SK-N-SH (cell line): ENCODE measurements around the gene TAC1. TPM values are rescaled to one million over a fixed set of nuclear protein-coding genes. Genes with fewer than 3 reads are reported as not detected.

Experiments used
- CTCF ChIA-PET: fragments of 300-600, 350-600 bp; formaldehyde crosslinking; extraction: SDS; loops from one replicate; lab custom pipeline; 2021; lab: Yijun Ruan, JAX
- POLR2A ChIA-PET: fragments of 350-600 bp; sonication (Branson Sonifier 250); formaldehyde crosslinking; extraction: SDS; loops from one replicate; lab custom pipeline; 2020; ENCODE audit warnings: antibody characterized with exemption, inconsistent platforms; lab: Yijun Ruan, JAX
- DNase-seq: peaks from one replicate; pipeline ENCODE4 v3.0.0; 2012
- H2AFZ ChIP-seq: fragments of 200-600 bp; sonication (generic); 2 replicates; pipeline ENCODE4 v1.8.1; 2016; ENCODE audit warnings: antibody characterized with exemption, mild to moderate bottlenecking, low read depth
- H3F3A ChIP-seq: fragments of 200-600 bp; sonication (generic); replicated peaks from 2 replicates; pipeline ENCODE3; 2016; ENCODE audit warnings: antibody characterized with exemption, mild to moderate bottlenecking; ENCODE audit not compliant: insufficient read depth
- H3K27ac ChIP-seq, 2 experiments: fragments of 200-500 bp in 1 of 2; fragments of 200-600 bp in 1 of 2; sonication (Bioruptor generic) in 1 of 2; sonication (generic), shearing (Covaris generic) in 1 of 2; 2 replicates each; pipeline versions ENCODE4 v1.5.1 to v1.6.1; 2014 to 2016; ENCODE audit warnings: low read depth in 2 of 2, inconsistent platforms in 1 of 2, low read length in 1 of 2, mild to moderate bottlenecking in 1 of 2, mixed read lengths in 1 of 2
- H3K27me3 ChIP-seq: fragments of 200-600 bp; sonication (generic), shearing (Covaris generic); 2 replicates; pipeline ENCODE4 v1.6.1; 2016; ENCODE audit warnings: mixed run types; ENCODE audit not compliant: insufficient read depth
- H3K36me3 ChIP-seq, 2 experiments: fragments of 200-500 bp in 1 of 2; fragments of 200-600 bp in 1 of 2; sonication (Bioruptor generic) in 1 of 2; sonication (generic) in 1 of 2; replicated peaks in 1 of 2; 2 replicates each; pipeline versions ENCODE3 to v1.5.1; 2014 to 2016; ENCODE audit warnings: low read length in 1 of 2, mild to moderate bottlenecking in 1 of 2; ENCODE audit not compliant: insufficient read depth in 2 of 2, control insufficient read depth in 1 of 2
- H3K4me1 ChIP-seq, 2 experiments: fragments of 200-500 bp in 1 of 2; fragments of 200-600 bp in 1 of 2; sonication (Bioruptor generic) in 1 of 2; sonication (generic), shearing (Covaris generic) in 1 of 2; 2 replicates each; pipeline versions ENCODE4 v1.5.1 to v1.6.1; 2014 to 2016; ENCODE audit warnings: low read depth in 1 of 2, low read length in 1 of 2, mixed run types in 1 of 2; ENCODE audit not compliant: insufficient read depth in 2 of 2, control insufficient read depth in 1 of 2
- H3K4me2 ChIP-seq: fragments of 200-600 bp; sonication (generic), shearing (Covaris generic); 2 replicates; pipeline ENCODE4 v1.6.1; 2017; ENCODE audit warnings: mixed run types
- H3K4me3 ChIP-seq, 2 experiments: fragments of 200-500 bp in 1 of 2; fragments of 200-600 bp in 1 of 2; sonication (Bioruptor generic) in 1 of 2; sonication (generic), shearing (Covaris generic) in 1 of 2; 2 replicates each; pipeline versions ENCODE4 v1.5.1 to v1.8.1; 2014 to 2016; ENCODE audit warnings: low read depth in 2 of 2, inconsistent platforms in 1 of 2, low read length in 1 of 2, mild to moderate bottlenecking in 1 of 2, mixed read lengths in 1 of 2, moderate library complexity in 1 of 2
- H3K79me2 ChIP-seq: fragments of 200-600 bp; sonication (generic); 2 replicates; pipeline ENCODE4 v1.8.1; 2017; ENCODE audit warnings: mild to moderate bottlenecking; ENCODE audit not compliant: insufficient read depth
- H3K9ac ChIP-seq: fragments of 200-600 bp; sonication (generic); 2 replicates; pipeline ENCODE4 v1.6.1; 2017; ENCODE audit warnings: mixed run types
- H3K9me2 ChIP-seq: fragments of 200-600 bp; sonication (generic); 2 replicates; pipeline ENCODE4 v1.6.1; 2017; ENCODE audit warnings: mixed run types
- H3K9me3 ChIP-seq: fragments of 200-600 bp; sonication (generic); 2 replicates; pipeline ENCODE4 v1.6.1; 2017; ENCODE audit warnings: mixed run types, mild to moderate bottlenecking, moderate library complexity
- H4K20me1 ChIP-seq: fragments of 200-600 bp; sonication (generic); 2 replicates; pipeline ENCODE4 v1.6.1; 2017; ENCODE audit warnings: mild to moderate bottlenecking, mixed run types; ENCODE audit not compliant: insufficient read depth
- CHD2 ChIP-seq: fragments of 150-350 bp; IDR thresholded peaks from 2 replicates; pipeline ENCODE4 v1.6.1; 2018; ENCODE audit warnings: low read length; ENCODE audit not compliant: partially characterized antibody
- ELF1 ChIP-seq: IDR thresholded peaks from 2 replicates; pipeline ENCODE4 v1.4.0; 2012
- EZH2phosphoT487 ChIP-seq: fragments of 200-600 bp; sonication (generic); IDR thresholded peaks from 2 replicates; pipeline ENCODE4 v1.6.1; 2017; ENCODE audit warnings: low read depth, mixed run types, mild to moderate bottlenecking, antibody characterized with exemption, moderate library complexity, borderline replicate concordance
- FOXJ3 ChIP-seq: sonication (generic); formaldehyde crosslinking; IDR thresholded peaks from 2 replicates; pipeline ENCODE4 v1.5.1; 2020; ENCODE audit warnings: mild to moderate bottlenecking, missing genetic modification reagents
- FOXM1 ChIP-seq: IDR thresholded peaks from 2 replicates; pipeline ENCODE4 v1.4.0; 2012; ENCODE audit warnings: low read depth, mild to moderate bottlenecking
- JUND ChIP-seq: IDR thresholded peaks from 2 replicates; pipeline ENCODE4 v1.4.0; 2012
- MXI1 ChIP-seq: IDR thresholded peaks from 2 replicates; pipeline ENCODE4 v1.6.1; 2012; ENCODE audit warnings: mild to moderate bottlenecking, low read depth, low read length, improper control_type of control experiment
- NFIC ChIP-seq: IDR thresholded peaks from 2 replicates; pipeline ENCODE4 v1.4.0; 2012; ENCODE audit warnings: borderline replicate concordance
- NRF1 ChIP-seq: IDR thresholded peaks from 2 replicates; pipeline ENCODE4 v1.6.1; 2012; ENCODE audit warnings: low read depth, mild to moderate bottlenecking, low read length
- RAD21 ChIP-seq: IDR thresholded peaks from 2 replicates; pipeline ENCODE4 v1.6.1; 2012; ENCODE audit warnings: mild to moderate bottlenecking, low read length
- RCOR1 ChIP-seq: fragments of 150-350 bp; IDR thresholded peaks from 2 replicates; pipeline ENCODE4 v1.6.1; 2017; ENCODE audit warnings: antibody characterized with exemption, low read length
- RFX5 ChIP-seq: IDR thresholded peaks from 2 replicates; pipeline ENCODE4 v1.6.1; 2012; ENCODE audit warnings: mild to moderate bottlenecking, improper control_type of control experiment, low read length
- SIN3A ChIP-seq: IDR thresholded peaks from 2 replicates; pipeline ENCODE4 v1.6.1; 2012; ENCODE audit warnings: low read depth, mild to moderate bottlenecking, low read length, moderate library complexity, borderline replicate concordance
- SMC3 ChIP-seq: IDR thresholded peaks from 2 replicates; pipeline ENCODE4 v1.6.1; 2012; ENCODE audit warnings: low read depth, low read length, improper control_type of control experiment
- TAF1 ChIP-seq: IDR thresholded peaks from 2 replicates; pipeline ENCODE4 v1.6.1; 2012; ENCODE audit warnings: low read depth, mild to moderate bottlenecking, low read length, moderate library complexity, borderline replicate concordance
- TCF12 ChIP-seq: IDR thresholded peaks from 2 replicates; pipeline ENCODE4 v1.4.0; 2012
- YY1 ChIP-seq: IDR thresholded peaks from 2 replicates; pipeline ENCODE4 v1.4.0; 2012; ENCODE audit warnings: low read depth, mild to moderate bottlenecking
- WGBS: methylation state at CpG from one replicate; pipeline ENCODE4 v1.1.6; 2017; ENCODE audit warnings: low lambda C conversion rate; 5-methylcytosine and 5-hydroxymethylcytosine counted together
- polyA plus RNA-seq, 3 experiments: library from polyadenylated mRNA; depleted of rRNA; stranded (reverse); fragments of >200 nt; gene quantifications; 2 replicates each; pipeline ENCODE4 v1.2.3, GENCODE V29; 2012
- TF ChIP-seq, protein P1 (sequence below): IDR thresholded peaks from 2 replicates; pipeline ENCODE4 v1.6.1; 2012; ENCODE audit warnings: mild to moderate bottlenecking, low read depth, low read length, moderate library complexity
- TF ChIP-seq, protein P2 (sequence below): IDR thresholded peaks from 2 replicates; pipeline ENCODE4 v1.4.0; 2012; ENCODE audit warnings: low read depth, borderline replicate concordance
- TF ChIP-seq, protein P3 (sequence below): fragments of 150-350 bp; IDR thresholded peaks from 2 replicates; pipeline ENCODE4 v1.6.1; 2016; ENCODE audit warnings: mild to moderate bottlenecking, low read depth, low read length
- TF ChIP-seq, protein P4 (sequence below): fragments of 150-350 bp; IDR thresholded peaks from 2 replicates; pipeline ENCODE4 v1.6.1; 2017; ENCODE audit warnings: antibody characterized with exemption, low read length, low read depth, borderline replicate concordance
- TF ChIP-seq, protein P5 (sequence below): IDR thresholded peaks from 2 replicates; pipeline ENCODE4 v1.4.0; 2012; ENCODE audit warnings: low read depth

TAC1 gene
- polyA plus RNA-seq, 1 of the 3 experiments (the other 2 are of a cell fraction) = not detected

DNA sequence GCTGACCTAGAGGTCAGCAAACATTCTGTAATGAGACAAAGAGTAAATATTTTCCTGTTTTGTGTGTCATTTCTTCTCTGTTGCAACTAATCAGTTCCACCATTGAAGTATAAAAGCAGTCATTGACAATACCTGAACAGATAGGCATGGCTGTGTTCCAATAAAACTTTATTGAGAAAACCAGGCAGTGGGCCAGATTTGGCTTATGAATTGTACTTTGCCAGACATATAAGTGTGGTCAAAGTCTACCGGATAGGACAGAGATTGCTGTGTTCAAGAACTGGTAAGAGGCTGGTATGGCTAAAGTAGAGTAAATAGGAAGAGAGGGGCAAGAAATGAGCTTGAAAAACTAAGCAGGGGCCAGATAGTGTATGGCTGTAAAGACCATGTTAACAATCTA is 38.3 kb upstream of the TAC1 start:
- H3K4me1 ChIP-seq = no peaks in the 10 kb centered on the region
- H4K20me1 ChIP-seq = no peaks in the 10 kb centered on the region
- no peaks in the 10 kb centered on the region for H3K27me3 ChIP-seq
- H3K4me3 ChIP-seq = no peak overlapping the region
- ChIA-PET POLR2A (no interaction called here), CTCF (no interaction called here)
- no peak overlapping the region for H2AFZ ChIP-seq
- no peaks in the 10 kb centered on the region for H3F3A ChIP-seq
- WGBS = 11% methylated on average over 1 of the region's 1 CpG
- H3K9ac ChIP-seq = no peak overlapping the region
- H3K9me2 ChIP-seq = no peaks in the 10 kb centered on the region
- H3K9me3 ChIP-seq = no peaks in the 10 kb centered on the region
- no peaks in the 10 kb centered on the region for H3K36me3 ChIP-seq
- no peak overlapping the region for H3K27ac ChIP-seq
- no peak for TF ChIP-seq TCF12
- TF ChIP-seq FOXM1 = no peak
- TF ChIP-seq SIN3A = no peak
- TF ChIP-seq NRF1 = no peak
- TF ChIP-seq RFX5 = no peak
- TF ChIP-seq, protein P1, sequence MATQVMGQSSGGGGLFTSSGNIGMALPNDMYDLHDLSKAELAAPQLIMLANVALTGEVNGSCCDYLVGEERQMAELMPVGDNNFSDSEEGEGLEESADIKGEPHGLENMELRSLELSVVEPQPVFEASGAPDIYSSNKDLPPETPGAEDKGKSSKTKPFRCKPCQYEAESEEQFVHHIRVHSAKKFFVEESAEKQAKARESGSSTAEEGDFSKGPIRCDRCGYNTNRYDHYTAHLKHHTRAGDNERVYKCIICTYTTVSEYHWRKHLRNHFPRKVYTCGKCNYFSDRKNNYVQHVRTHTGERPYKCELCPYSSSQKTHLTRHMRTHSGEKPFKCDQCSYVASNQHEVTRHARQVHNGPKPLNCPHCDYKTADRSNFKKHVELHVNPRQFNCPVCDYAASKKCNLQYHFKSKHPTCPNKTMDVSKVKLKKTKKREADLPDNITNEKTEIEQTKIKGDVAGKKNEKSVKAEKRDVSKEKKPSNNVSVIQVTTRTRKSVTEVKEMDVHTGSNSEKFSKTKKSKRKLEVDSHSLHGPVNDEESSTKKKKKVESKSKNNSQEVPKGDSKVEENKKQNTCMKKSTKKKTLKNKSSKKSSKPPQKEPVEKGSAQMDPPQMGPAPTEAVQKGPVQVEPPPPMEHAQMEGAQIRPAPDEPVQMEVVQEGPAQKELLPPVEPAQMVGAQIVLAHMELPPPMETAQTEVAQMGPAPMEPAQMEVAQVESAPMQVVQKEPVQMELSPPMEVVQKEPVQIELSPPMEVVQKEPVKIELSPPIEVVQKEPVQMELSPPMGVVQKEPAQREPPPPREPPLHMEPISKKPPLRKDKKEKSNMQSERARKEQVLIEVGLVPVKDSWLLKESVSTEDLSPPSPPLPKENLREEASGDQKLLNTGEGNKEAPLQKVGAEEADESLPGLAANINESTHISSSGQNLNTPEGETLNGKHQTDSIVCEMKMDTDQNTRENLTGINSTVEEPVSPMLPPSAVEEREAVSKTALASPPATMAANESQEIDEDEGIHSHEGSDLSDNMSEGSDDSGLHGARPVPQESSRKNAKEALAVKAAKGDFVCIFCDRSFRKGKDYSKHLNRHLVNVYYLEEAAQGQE = no peak
- no peak for TF ChIP-seq EZH2phosphoT487
- no peak for TF ChIP-seq YY1
- TF ChIP-seq CHD2 = no peak
- no peak for TF ChIP-seq NFIC
- TF ChIP-seq ELF1 = no peak
- no peak for TF ChIP-seq MXI1
- TF ChIP-seq, protein P2, sequence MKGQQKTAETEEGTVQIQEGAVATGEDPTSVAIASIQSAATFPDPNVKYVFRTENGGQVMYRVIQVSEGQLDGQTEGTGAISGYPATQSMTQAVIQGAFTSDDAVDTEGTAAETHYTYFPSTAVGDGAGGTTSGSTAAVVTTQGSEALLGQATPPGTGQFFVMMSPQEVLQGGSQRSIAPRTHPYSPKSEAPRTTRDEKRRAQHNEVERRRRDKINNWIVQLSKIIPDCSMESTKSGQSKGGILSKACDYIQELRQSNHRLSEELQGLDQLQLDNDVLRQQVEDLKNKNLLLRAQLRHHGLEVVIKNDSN = no peak
- no peak for DNase-seq
- no peaks in the 10 kb centered on the region for H3K79me2 ChIP-seq
- no peak overlapping the region for H3K4me2 ChIP-seq

DNA sequence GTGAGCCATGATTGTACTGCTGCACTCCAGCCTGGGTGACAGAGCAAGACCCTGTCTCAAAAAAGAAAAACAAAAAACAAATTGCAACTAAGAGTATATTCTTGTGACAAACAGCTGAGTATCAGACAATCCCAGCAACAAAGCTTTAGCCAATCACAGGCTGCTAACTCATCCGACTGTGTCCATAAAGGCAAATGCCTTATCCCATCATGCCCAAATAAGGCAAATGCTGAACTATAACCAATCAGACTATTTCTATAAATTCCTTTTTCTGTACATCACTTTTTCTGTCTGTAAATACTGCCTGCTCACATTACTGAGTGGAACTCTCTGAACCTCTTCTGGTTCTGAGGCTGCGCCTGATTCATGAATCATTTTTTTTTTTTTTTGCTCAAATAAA is 37.5 kb upstream of the TAC1 start:
- Histone ChIP-seq H3K9me2 (no peaks in the 10 kb centered on the region), H3K27me3 (no peaks in the 10 kb centered on the region), H3K4me1 (no peaks in the 10 kb centered on the region), H3F3A (no peaks in the 10 kb centered on the region), H3K27ac (no peak overlapping the region), H3K9ac (no peak overlapping the region), H3K9me3 (no peaks in the 10 kb centered on the region), H3K4me2 (no peak overlapping the region), H3K36me3 (no peaks in the 10 kb centered on the region), H3K4me3 (no peak overlapping the region), H3K79me2 (no peaks in the 10 kb centered on the region), H2AFZ (no peak overlapping the region), H4K20me1 (no peaks in the 10 kb centered on the region)
- no peak for DNase-seq
- TF ChIP-seq, protein P3, sequence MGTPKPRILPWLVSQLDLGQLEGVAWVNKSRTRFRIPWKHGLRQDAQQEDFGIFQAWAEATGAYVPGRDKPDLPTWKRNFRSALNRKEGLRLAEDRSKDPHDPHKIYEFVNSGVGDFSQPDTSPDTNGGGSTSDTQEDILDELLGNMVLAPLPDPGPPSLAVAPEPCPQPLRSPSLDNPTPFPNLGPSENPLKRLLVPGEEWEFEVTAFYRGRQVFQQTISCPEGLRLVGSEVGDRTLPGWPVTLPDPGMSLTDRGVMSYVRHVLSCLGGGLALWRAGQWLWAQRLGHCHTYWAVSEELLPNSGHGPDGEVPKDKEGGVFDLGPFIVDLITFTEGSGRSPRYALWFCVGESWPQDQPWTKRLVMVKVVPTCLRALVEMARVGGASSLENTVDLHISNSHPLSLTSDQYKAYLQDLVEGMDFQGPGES = no peak
- no peak for TF ChIP-seq TAF1
- TF ChIP-seq, protein P4, sequence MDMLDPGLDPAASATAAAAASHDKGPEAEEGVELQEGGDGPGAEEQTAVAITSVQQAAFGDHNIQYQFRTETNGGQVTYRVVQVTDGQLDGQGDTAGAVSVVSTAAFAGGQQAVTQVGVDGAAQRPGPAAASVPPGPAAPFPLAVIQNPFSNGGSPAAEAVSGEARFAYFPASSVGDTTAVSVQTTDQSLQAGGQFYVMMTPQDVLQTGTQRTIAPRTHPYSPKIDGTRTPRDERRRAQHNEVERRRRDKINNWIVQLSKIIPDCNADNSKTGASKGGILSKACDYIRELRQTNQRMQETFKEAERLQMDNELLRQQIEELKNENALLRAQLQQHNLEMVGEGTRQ = no peak
- no peak for TF ChIP-seq SMC3
- no peak for TF ChIP-seq MXI1
- TF ChIP-seq FOXJ3 = no peak
- no peak for TF ChIP-seq JUND
- no peak for TF ChIP-seq YY1
- TF ChIP-seq, protein P5, sequence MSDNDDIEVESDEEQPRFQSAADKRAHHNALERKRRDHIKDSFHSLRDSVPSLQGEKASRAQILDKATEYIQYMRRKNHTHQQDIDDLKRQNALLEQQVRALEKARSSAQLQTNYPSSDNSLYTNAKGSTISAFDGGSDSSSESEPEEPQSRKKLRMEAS = no peak
- TF ChIP-seq RCOR1 = no peak
- no peak for TF ChIP-seq RAD21
- ChIA-PET POLR2A (no interaction called here), CTCF (no interaction called here)
- WGBS = 13% methylated on average over 2 of the region's 2 CpGs
